HEK293T (cell line): Measurements from ENCODE around the gene FLCN.

Experiments used
- CTCF ChIA-PET: fragments of 350-600 bp; formaldehyde crosslinking; extraction: SDS; loops from one replicate; lab custom pipeline; 2021; ENCODE audit warnings: antibody characterized with exemption, inconsistent platforms; lab: Yijun Ruan, JAX
- POLR2A ChIA-PET: fragments of 350-600 bp; formaldehyde crosslinking; extraction: SDS; loops from one replicate; lab custom pipeline; 2020; ENCODE audit warnings: antibody characterized with exemption, inconsistent platforms; lab: Yijun Ruan, JAX
- DNase-seq: peaks from one replicate; pipeline ENCODE4 v3.0.0; 2012; ENCODE audit warnings: mixed read lengths; ENCODE audit errors: extremely low spot score
- ARNT ChIP-seq: fragments of 450-650 bp; IDR thresholded peaks from 2 replicates; pipeline ENCODE4 v1.6.1; 2017; ENCODE audit warnings: mild to moderate bottlenecking
- BHLHE40 ChIP-seq: fragments of 450-650 bp; IDR thresholded peaks from 2 replicates; pipeline ENCODE4 v1.6.1; 2016; ENCODE audit warnings: mild to moderate bottlenecking, moderate library complexity, borderline replicate concordance
- CTBP1 ChIP-seq: fragments of 450-650 bp; IDR thresholded peaks from 2 replicates; pipeline ENCODE4 v1.6.1; 2016; ENCODE audit warnings: borderline replicate concordance
- ELF4 ChIP-seq: fragments of 450-650 bp; IDR thresholded peaks from 2 replicates; pipeline ENCODE4 v1.6.1; 2017; ENCODE audit warnings: antibody characterized with exemption
- FOXA1 ChIP-seq: fragments of 450-650 bp; IDR thresholded peaks from 2 replicates; pipeline ENCODE4 v1.6.1; 2016; ENCODE audit warnings: mild to moderate bottlenecking
- FOXK2 ChIP-seq: fragments of 450-650 bp; IDR thresholded peaks from 2 replicates; pipeline ENCODE4 v1.6.1; 2016; ENCODE audit warnings: mild to moderate bottlenecking
- FOXM1 ChIP-seq: fragments of 450-650 bp; IDR thresholded peaks from 2 replicates; pipeline ENCODE4 v1.6.1; 2017; ENCODE audit warnings: mild to moderate bottlenecking, borderline replicate concordance
- HDGF ChIP-seq: fragments of 450-650 bp; IDR thresholded peaks from 2 replicates; pipeline ENCODE4 v1.6.1; 2017; ENCODE audit warnings: antibody characterized with exemption, borderline replicate concordance
- L3MBTL2 ChIP-seq: fragments of 450-650 bp; conservative IDR thresholded peaks from 2 replicates; pipeline ENCODE4 v1.6.1; 2016; ENCODE audit warnings: mild to moderate bottlenecking
- LEF1 ChIP-seq: fragments of 450-650 bp; IDR thresholded peaks from 2 replicates; pipeline ENCODE4 v1.6.1; 2017; ENCODE audit warnings: mild to moderate bottlenecking, borderline replicate concordance
- NFRKB ChIP-seq: fragments of 450-650 bp; IDR thresholded peaks from 2 replicates; pipeline ENCODE4 v1.6.1; 2016; ENCODE audit warnings: mild to moderate bottlenecking, moderate library complexity
- PKNOX1 ChIP-seq: fragments of 450-650 bp; IDR thresholded peaks from 2 replicates; pipeline ENCODE4 v1.6.1; 2016
- SP1 ChIP-seq: fragments of 450-650 bp; IDR thresholded peaks from 2 replicates; pipeline ENCODE4 v1.6.1; 2017
- SUZ12 ChIP-seq: fragments of 450-650 bp; IDR thresholded peaks from 2 replicates; pipeline ENCODE4 v1.6.1; 2016; ENCODE audit warnings: mild to moderate bottlenecking
- TARDBP ChIP-seq: fragments of 450-650 bp; IDR thresholded peaks from 2 replicates; pipeline ENCODE4 v1.6.1; 2016
- ZNF384 ChIP-seq: fragments of 450-650 bp; IDR thresholded peaks from 2 replicates; pipeline ENCODE4 v1.6.1; 2016

FLCN gene

GRCh38 chr17:17242246-17242645, 5.3 kb upstream of the FLCN start:
- TF ChIP-seq NFRKB (no peak), ELF4 (no peak), HDGF (no peak), ARNT (no peak), LEF1 (no peak), SP1 (no peak), FOXA1 (no peak), SUZ12 (no peak), PKNOX1 (no peak), BHLHE40 (no peak), CTBP1 (no peak), FOXM1 (no peak), ZNF384 (no peak), L3MBTL2 (no peak), FOXK2 (no peak), TARDBP (no peak)
- no peak for DNase-seq
- POLR2A ChIA-PET = no interaction called here
- CTCF ChIA-PET = interaction anchor here (0.6 kb wide), 1 partner anchor 43 kb away, joined by 8 read pairs; no protein-coding TSS in a partner anchor

- DNase-seq = no peak
- ChIA-PET CTCF (no interaction called here), POLR2A (no interaction called here)
Measured at GRCh38 chr17:17241656-17242055, 4.7 kb upstream of the FLCN start.

GRCh38 chr17:17239832-17240231, 2.9 kb upstream of the FLCN start:
- TF ChIP-seq ZNF384 (no peak), PKNOX1 (no peak), SUZ12 (no peak), HDGF (no peak), NFRKB (no peak), TARDBP (no peak), FOXA1 (no peak), BHLHE40 (no peak), LEF1 (no peak), ELF4 (no peak), FOXM1 (no peak), FOXK2 (no peak), L3MBTL2 (no peak), ARNT (no peak), SP1 (no peak), CTBP1 (no peak)
- ChIA-PET POLR2A (no interaction called here), CTCF (interaction anchor here (0.7 kb wide), 1 partner anchor 248 kb away, joined by 3 read pairs; no protein-coding TSS in a partner anchor)
- DNase-seq = no peak

More at GRCh38 chr17:17241656-17242055, 4.7 kb upstream of the FLCN start:
- TF ChIP-seq NFRKB (no peak), BHLHE40 (no peak), ZNF384 (no peak)

GRCh38 chr17:17236295-17237025, 508 bp downstream of the FLCN start:
- CTCF ChIA-PET = interaction anchor here (0.5 kb wide), 1 partner anchor 355 kb away, joined by 3 read pairs; no protein-coding TSS in a partner anchor
- DNase-seq = peak; percentile 24
- TF ChIP-seq TARDBP (no peak), L3MBTL2 (peak; percentile 34; the same call in 1 of the 2 replicates), ZNF384 (no peak)
- POLR2A ChIA-PET = interaction anchor here (0.6 to 2.8 kb wide), 13 partner anchors 13 to 77 kb away, joined by 3 to 11 read pairs (median 4); partner anchors contain the start of gene COPS3

GRCh38 chr17:17235212-17236174, 1.5 kb downstream of the FLCN start:
- DNase-seq = peak; percentile 23
- CTCF ChIA-PET = no interaction called here
- no peak for TF ChIP-seq ARNT
- TF ChIP-seq TARDBP = no peak
- TF ChIP-seq CTBP1 = no peak
- no peak for TF ChIP-seq SP1
- TF ChIP-seq BHLHE40 = no peak
- TF ChIP-seq L3MBTL2 = no peak
- no peak for TF ChIP-seq FOXK2
- TF ChIP-seq PKNOX1 = no peak
- TF ChIP-seq ELF4 = no peak
- TF ChIP-seq SUZ12 = no peak
- TF ChIP-seq FOXM1 = no peak
- TF ChIP-seq NFRKB = no peak
- no peak for TF ChIP-seq FOXA1
- no peak for TF ChIP-seq LEF1
- TF ChIP-seq ZNF384 = no peak
- no peak for TF ChIP-seq HDGF
- POLR2A ChIA-PET = interaction anchor here (0.8 to 2.8 kb wide), 10 partner anchors 12 to 66 kb away, joined by 3 to 11 read pairs (median 4); partner anchors contain the start of gene COPS3
